GM12878 (cell line): ENCODE results near the gene TMCO6.

Experiments used
- CEBPB ChIP-seq, 2 experiments: fragments of 150-350 bp in 1 of 2; IDR thresholded peaks; 2 replicates each; pipeline ENCODE4 v1.6.1; 2012 to 2014; ENCODE audit warnings: low read depth in 2 of 2, low read length in 2 of 2, borderline replicate concordance in 1 of 2, inconsistent platforms in 1 of 2
- EP300 ChIP-seq, 2 experiments: fragments of 150-350 bp in 1 of 2; IDR thresholded peaks; 2 replicates each; pipeline ENCODE4 v1.6.1; 2011 to 2012; ENCODE audit warnings: low read depth in 2 of 2, low read length in 2 of 2, borderline replicate concordance in 1 of 2, improper control_type of control experiment in 1 of 2, inconsistent platforms in 1 of 2; ENCODE audit not compliant: control insufficient read depth in 1 of 2
- PAX5 ChIP-seq: IDR thresholded peaks from 2 replicates; pipeline ENCODE4 v1.6.1; 2011; ENCODE audit warnings: low read depth, low read length, borderline replicate concordance
- RFX5 ChIP-seq: IDR thresholded peaks from 2 replicates; pipeline ENCODE4 v1.6.1; 2011; ENCODE audit warnings: low read depth, low read length, improper control_type of control experiment
- SIN3A ChIP-seq: IDR thresholded peaks from 2 replicates; pipeline ENCODE4 v1.6.1; 2012; ENCODE audit warnings: low read depth, low read length, improper control_type of control experiment
- STAT1 ChIP-seq: fragments of 450-650 bp; conservative IDR thresholded peaks from 2 replicates; pipeline ENCODE4 v1.6.1; 2014; ENCODE audit warnings: antibody characterized with exemption, mild to moderate bottlenecking
- TCF7 ChIP-seq: IDR thresholded peaks from 2 replicates; pipeline ENCODE4 v1.6.1; 2014; ENCODE audit warnings: antibody characterized with exemption, borderline replicate concordance
- TF ChIP-seq, protein P1 (sequence below), 3 experiments: IDR thresholded peaks in 2 of 3; conservative IDR thresholded peaks in 1 of 3; 2 replicates each; pipeline ENCODE4 v1.5.1; 2011; ENCODE audit warnings: low read depth in 3 of 3, low read length in 3 of 3, mild to moderate bottlenecking in 3 of 3, control low read depth in 2 of 3, moderate library complexity in 2 of 3, inconsistent platforms in 1 of 3, mixed read lengths in 1 of 3; ENCODE audit not compliant: control insufficient read depth in 2 of 3, insufficient read depth in 1 of 3; ENCODE audit errors: extremely low read depth in 1 of 3
- TF ChIP-seq, protein P2 (sequence below): IDR thresholded peaks from 2 replicates; pipeline ENCODE4 v1.6.1; 2012; ENCODE audit warnings: mild to moderate bottlenecking, low read depth, low read length
- TF ChIP-seq, protein P3 (sequence below): IDR thresholded peaks from 2 replicates; pipeline ENCODE4 v1.6.1; 2012; ENCODE audit warnings: low read depth, low read length, improper control_type of control experiment
- TF ChIP-seq, protein P4 (sequence below): IDR thresholded peaks from 2 replicates; pipeline ENCODE4 v1.6.1; 2011; ENCODE audit warnings: low read depth, low read length, improper control_type of control experiment, borderline replicate concordance

DNA sequence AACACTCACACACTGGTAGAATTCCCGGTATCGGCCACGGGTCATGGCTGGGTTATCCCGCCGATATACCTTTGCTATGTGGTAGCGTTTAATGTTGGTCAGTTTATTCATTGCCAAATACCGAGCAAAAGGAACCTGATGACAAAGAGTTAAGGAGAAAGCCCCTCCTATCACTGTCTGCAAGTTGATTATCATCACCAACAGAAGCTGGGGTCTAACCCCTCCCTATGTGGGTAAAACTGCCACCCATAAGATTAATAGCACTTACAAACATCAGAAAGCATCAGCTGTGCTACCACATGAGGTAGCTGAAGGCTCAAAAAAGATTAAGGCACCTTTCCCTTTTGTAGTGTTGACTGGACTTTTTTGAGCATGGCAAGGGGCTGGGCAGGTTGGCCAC lies 39.7 kb downstream of the TMCO6 start:
- no peak for TF ChIP-seq EP300 (IDR thresholded peaks at IDR 0.05; ENCODE audit: borderline replicate concordance in 1 of 2, control insufficient read depth in 1 of 2, low read depth in 2 of 2, low read length in 2 of 2)
- TF ChIP-seq CEBPB (IDR thresholded peaks at IDR 0.05; ENCODE audit: borderline replicate concordance in 1 of 2, low read depth in 2 of 2, low read length in 2 of 2), result no peak
- no peak for TF ChIP-seq SIN3A
- no peak for TF ChIP-seq TCF7
- TF ChIP-seq RFX5, result no peak
- TF ChIP-seq, protein P1, sequence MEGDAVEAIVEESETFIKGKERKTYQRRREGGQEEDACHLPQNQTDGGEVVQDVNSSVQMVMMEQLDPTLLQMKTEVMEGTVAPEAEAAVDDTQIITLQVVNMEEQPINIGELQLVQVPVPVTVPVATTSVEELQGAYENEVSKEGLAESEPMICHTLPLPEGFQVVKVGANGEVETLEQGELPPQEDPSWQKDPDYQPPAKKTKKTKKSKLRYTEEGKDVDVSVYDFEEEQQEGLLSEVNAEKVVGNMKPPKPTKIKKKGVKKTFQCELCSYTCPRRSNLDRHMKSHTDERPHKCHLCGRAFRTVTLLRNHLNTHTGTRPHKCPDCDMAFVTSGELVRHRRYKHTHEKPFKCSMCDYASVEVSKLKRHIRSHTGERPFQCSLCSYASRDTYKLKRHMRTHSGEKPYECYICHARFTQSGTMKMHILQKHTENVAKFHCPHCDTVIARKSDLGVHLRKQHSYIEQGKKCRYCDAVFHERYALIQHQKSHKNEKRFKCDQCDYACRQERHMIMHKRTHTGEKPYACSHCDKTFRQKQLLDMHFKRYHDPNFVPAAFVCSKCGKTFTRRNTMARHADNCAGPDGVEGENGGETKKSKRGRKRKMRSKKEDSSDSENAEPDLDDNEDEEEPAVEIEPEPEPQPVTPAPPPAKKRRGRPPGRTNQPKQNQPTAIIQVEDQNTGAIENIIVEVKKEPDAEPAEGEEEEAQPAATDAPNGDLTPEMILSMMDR (IDR thresholded peaks at IDR 0.05 in 2 of 3, conservative IDR thresholded peaks at IDR 0.05 in 1 of 3; ENCODE audit: control insufficient read depth in 2 of 3, extremely low read depth in 1 of 3, insufficient read depth in 1 of 3, low read depth in 3 of 3, low read length in 3 of 3), result no peak
- TF ChIP-seq, protein P2, sequence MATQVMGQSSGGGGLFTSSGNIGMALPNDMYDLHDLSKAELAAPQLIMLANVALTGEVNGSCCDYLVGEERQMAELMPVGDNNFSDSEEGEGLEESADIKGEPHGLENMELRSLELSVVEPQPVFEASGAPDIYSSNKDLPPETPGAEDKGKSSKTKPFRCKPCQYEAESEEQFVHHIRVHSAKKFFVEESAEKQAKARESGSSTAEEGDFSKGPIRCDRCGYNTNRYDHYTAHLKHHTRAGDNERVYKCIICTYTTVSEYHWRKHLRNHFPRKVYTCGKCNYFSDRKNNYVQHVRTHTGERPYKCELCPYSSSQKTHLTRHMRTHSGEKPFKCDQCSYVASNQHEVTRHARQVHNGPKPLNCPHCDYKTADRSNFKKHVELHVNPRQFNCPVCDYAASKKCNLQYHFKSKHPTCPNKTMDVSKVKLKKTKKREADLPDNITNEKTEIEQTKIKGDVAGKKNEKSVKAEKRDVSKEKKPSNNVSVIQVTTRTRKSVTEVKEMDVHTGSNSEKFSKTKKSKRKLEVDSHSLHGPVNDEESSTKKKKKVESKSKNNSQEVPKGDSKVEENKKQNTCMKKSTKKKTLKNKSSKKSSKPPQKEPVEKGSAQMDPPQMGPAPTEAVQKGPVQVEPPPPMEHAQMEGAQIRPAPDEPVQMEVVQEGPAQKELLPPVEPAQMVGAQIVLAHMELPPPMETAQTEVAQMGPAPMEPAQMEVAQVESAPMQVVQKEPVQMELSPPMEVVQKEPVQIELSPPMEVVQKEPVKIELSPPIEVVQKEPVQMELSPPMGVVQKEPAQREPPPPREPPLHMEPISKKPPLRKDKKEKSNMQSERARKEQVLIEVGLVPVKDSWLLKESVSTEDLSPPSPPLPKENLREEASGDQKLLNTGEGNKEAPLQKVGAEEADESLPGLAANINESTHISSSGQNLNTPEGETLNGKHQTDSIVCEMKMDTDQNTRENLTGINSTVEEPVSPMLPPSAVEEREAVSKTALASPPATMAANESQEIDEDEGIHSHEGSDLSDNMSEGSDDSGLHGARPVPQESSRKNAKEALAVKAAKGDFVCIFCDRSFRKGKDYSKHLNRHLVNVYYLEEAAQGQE, result no peak
- TF ChIP-seq, protein P3, sequence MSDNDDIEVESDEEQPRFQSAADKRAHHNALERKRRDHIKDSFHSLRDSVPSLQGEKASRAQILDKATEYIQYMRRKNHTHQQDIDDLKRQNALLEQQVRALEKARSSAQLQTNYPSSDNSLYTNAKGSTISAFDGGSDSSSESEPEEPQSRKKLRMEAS, result no peak
- no peak for TF ChIP-seq STAT1
- TF ChIP-seq, protein P4, sequence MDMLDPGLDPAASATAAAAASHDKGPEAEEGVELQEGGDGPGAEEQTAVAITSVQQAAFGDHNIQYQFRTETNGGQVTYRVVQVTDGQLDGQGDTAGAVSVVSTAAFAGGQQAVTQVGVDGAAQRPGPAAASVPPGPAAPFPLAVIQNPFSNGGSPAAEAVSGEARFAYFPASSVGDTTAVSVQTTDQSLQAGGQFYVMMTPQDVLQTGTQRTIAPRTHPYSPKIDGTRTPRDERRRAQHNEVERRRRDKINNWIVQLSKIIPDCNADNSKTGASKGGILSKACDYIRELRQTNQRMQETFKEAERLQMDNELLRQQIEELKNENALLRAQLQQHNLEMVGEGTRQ, result no peak
- TF ChIP-seq PAX5, result no peak
